H1 (cell line): ENCODE measurements around the gene AMN. TPM values are rescaled to one million over a fixed set of nuclear protein-coding genes. Genes with fewer than 3 reads are reported as not detected.

ENCODE experiments used
- ATF3 ChIP-seq: IDR thresholded peaks from 2 replicates; pipeline ENCODE4 v1.6.1; 2011; ENCODE audit warnings: low read depth, mild to moderate bottlenecking, low read length; ENCODE audit not compliant: insufficient read depth
- SIN3A ChIP-seq, 2 experiments: IDR thresholded peaks in 1 of 2; conservative IDR thresholded peaks in 1 of 2; 2 replicates each; pipeline ENCODE4 v1.6.1; 2011 to 2012; ENCODE audit warnings: low read length in 2 of 2, improper control_type of control experiment in 1 of 2, low read depth in 1 of 2, mild to moderate bottlenecking in 1 of 2
- SP4 ChIP-seq: IDR thresholded peaks from 2 replicates; pipeline ENCODE4 v1.6.1; 2012; ENCODE audit warnings: low read length, inconsistent platforms
- SRF ChIP-seq: IDR thresholded peaks from 2 replicates; pipeline ENCODE4 v1.6.1; 2011; ENCODE audit warnings: mild to moderate bottlenecking, low read depth, low read length, moderate library complexity
- polyA plus RNA-seq, 7 experiments: library from polyadenylated mRNA; depleted of rRNA in 3 of 7; stranded (reverse) in 5 of 7; unstranded in 2 of 7; fragments of >200 nt in 5 of 7; fragments of 200-250 nt in 2 of 7; gene quantifications; 1 replicate in 5 of 7; 2 replicates in 1 of 7; 4 replicates in 1 of 7; pipeline versions ENCODE4 v1.2.1 to v1.2.3, GENCODE V29; 2011 to 2013; ENCODE audit warnings: missing spikeins in 2 of 7, mixed read lengths in 2 of 7
- total RNA-seq: library from RNA; stranded (reverse); fragmentation: NEBNext Ultra II Directional; extraction: Animal tissue kit (Norgen Biotek cat#: 25700); gene quantifications from 2 replicates; pipeline ENCODE4 v1.2.1, GENCODE V29; 2021

Gene AMN
- total and polyA plus RNA-seq, 2 of the 8 experiments (the other 6 are each of a cell fraction or from before 2014, with no cell fraction given): 0.77 to 1.5 TPM

DNA sequence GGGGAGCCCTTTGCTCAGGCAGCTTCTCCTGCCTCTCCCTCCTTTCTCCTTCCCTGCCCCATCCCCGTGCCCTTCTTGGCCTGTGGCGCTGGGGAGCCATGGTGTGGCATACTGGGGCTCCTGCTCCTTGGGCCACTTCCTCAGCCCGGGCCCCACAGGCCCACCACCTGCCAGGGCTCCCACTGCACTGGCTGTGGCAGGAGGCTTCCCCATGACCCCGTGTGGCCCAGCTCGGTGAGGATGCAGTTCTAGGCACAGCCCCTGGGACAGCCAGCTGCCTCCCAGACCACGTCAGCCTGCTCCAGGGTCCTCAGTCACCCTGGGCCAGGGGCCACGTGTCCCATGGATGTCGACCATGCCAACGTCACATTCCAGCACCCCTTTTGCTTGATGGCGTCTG, 13.0 kb upstream of the AMN start (continued):
- no peak for TF ChIP-seq SIN3A (conservative IDR thresholded peaks at IDR 0.05 in 1 of 2, IDR thresholded peaks at IDR 0.05 in 1 of 2; ENCODE audit: low read depth in 1 of 2, low read length in 2 of 2)
- TF ChIP-seq SP4: no peak
- no peak for TF ChIP-seq ATF3
- no peak for TF ChIP-seq SRF
